NOMO-1 treated with dmso at 0.1 percent for 144 hours (cell line): Measurements from ENCODE around the gene ADAD2.

Experiments
- DNase-seq: peaks from one replicate; lab custom pipeline; 2025; ENCODE audit not compliant: unreplicated experiment; lab: John Stamatoyannopoulos, UW

The ADAD2 gene

GRCh38 chr16:84220851-84221250 lies 29.9 kb downstream of the ADAD2 start:
- DNase-seq: no peak

DNA sequence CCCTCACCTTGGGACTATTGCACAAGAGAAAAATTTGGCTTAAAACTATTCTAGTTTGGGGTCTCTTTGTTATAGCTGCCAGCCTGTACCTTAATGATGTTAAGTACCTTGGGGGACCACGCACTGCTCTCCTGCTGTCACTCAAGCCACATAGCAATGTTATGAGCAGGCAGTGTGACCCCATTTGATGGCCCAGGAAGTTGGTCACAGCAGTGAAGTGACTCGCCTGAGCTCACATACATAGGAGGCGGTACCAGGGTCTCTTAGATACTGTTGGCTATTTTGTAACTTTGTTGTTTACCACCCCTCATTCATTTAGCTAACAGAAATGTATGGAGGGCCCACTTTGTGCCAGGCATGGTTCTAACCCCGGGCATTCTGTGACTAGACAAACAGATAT lies 32.5 kb downstream of the ADAD2 start:
- no peak for DNase-seq

DNA sequence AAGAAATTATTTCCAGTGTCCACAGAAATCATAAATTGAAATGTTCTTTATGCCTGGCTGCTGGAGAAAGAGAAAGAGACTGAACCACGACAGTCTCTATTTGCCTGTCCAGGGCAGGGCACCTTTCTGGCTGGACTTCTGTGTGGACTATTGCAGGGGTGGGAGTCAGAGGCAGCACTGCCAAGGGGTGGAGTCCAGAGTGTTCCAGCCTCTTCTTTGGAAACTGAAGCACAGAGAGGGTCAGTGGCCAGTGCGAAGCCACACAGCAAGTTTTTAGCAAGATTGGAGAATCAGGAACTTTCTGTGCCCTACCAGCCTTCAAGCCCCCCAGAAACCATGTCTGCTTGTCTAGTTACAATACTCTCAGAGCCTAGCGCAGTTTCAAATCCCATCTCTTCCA lies 33.6 kb downstream of the ADAD2 start:
- no peak for DNase-seq

DNA sequence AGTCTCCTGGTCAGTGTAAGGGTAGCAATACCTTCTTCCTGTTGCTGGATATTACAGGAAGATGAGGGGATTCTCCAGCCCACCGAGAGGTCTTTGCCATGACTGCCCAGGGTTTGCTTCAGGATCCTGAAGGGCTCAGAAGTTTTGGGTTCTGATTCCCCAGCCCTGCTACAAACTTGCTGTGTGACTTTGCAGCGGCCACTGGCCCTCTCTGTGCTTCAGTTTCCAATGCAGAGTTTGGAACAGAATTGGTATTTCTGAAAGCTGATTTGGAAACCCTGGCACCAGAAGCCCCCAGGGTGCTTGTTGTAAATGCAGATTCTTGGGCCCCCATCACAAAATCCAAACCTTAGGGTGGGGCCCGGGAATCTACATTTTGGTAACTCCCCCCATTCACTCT lies 34.2 kb downstream of the ADAD2 start:
- no peak for DNase-seq

DNA sequence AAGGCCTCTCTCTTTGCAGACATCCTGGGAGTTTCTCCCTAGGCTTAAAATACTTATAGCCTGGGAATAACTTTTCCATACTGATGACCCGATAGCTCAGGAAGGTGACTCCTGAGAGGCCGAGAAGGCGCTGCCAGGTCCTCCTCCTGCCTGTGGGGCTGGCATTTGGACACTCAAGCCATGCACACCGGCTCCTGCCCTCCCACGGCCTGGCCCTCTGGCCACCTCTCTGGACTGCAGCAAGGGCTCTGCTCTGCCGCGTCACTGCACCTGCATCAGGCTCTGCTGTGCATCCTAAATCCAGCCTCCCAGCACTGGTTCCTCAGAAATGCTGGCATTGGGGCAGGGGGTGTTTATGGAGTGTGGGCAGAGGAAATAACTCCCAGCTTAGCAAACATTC lies 34.6 kb downstream of the ADAD2 start:
- DNase-seq: no peak

- no peak for DNase-seq
Observed at GRCh38 chr16:84226026-84226425, 35.1 kb downstream of the ADAD2 start.

DNA sequence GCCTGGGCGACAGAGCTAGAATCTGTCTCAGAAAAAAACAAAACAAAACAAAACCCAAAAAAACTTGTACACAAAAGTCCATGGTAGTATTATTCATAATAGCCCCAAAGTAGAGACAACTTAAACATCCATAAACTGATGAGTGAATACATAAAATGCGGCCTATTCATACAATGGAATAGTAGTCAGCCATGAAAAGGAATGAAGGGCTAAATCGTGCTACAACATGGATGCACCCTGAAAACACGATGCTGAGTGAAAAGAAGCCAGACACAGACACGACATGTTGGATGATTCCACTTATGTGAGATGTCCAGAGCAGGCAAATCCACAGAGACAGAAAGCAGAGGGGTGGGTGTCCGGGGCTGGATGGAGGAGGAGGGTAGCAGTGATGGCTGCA lies 36.6 kb downstream of the ADAD2 start:
- no peak for DNase-seq

GRCh38 chr16:84228256-84228838 lies 37.4 kb downstream of the ADAD2 start:
- no peak for DNase-seq

- no peak for DNase-seq
Observed at GRCh38 chr16:84229471-84229870, 38.5 kb downstream of the ADAD2 start.

DNA sequence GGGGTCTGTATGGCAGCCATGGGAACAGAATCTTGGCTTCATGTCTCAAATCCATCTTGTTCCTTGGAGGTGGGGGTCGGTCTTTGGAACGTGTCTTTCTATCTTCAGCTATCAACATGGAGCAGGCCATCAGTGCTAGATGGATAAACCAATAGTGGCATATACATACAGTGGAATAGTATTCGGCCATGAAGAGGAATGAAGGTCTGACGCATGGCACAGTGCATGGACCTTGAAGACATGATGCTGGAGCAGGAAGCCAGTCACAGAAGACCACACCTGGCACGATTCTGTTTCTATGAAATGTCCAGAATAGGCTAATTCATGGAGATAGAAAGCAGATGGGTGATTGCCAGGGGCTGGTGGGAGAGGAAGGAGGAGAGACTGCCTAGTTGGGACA lies 41.1 kb downstream of the ADAD2 start:
- no peak for DNase-seq

DNA sequence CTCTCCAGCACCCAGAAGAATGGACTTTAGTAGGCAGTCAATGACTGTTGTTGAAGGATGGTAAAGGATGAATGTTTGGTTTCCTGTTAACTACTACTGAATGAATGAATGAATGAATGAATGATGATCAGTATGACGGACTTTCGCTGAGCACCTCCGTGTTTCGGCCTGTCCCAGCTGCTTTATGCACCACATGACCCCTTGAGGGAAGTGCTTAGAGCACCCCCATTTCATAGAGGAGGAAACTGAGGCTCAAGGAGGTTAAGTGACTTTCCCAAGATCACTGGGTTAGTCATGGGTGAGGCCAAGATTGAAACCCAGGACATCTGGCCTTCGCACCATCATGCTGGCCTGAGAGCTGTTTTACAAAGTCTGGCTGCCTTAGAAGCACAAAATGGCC lies 42.0 kb downstream of the ADAD2 start:
- no peak for DNase-seq

DNA sequence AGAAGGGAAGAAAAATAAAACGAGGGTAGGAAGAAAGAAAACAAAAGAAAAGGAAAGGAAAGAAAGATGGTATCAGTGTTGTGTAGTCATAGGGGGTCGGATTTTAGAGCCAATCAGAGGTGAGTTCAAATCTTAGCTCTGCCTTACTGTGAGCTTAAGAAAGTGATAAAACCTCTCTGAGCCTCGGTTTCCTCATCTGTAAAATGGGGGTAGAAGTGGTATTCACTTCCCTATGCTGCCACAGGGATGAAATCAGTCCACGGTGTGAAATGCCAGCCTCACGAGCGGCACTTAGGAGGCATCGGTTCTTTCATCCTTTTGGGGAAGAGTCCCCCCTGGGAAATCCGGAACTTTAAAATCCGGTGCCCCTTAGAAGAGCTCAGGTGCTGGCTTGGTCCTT lies 42.8 kb downstream of the ADAD2 start:
- no peak for DNase-seq

DNA sequence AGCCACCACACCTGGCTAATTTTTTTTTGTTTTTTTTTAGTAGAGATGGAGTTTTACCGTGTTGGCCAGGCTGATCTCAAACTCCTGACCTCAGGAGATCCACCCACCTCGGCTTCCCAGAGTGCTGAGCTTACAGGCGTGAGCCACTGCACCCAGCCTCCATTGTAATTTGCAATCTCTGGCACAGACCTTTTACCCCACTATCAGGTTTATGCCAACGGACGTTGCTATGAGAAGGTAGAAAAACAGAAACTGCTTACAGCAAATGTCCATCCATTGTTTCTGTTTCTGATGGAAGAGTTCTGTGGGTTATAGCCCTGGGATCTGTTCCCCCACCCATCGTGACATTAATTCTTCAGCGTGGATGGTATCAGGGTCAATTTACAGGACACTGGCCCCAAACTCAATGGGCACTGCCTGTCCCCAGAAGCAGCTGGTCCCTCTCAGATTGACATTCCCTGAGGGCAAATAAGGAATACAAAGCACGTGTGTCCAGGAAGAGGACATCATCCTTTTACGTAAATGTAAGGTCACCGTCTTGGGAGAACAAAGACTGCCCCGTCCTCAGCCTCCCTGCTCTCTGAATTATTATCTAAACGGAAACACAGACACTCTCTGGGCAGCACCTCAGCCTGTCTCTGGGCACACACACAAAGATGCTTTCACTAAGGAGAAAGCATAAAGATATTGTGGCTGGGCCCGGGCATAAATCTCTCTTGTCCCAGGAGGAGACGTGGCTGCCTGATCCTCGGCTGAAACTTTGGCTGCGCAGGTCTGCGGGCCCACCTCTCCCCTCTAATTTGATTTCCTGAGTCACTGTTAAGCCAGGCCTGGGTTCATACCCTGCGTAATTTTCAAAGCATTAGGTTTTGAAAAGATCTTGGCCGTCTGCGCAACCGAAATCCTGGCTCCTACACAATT lies 43.6 kb downstream of the ADAD2 start:
- DNase-seq: no peak

GRCh38 chr16:84236671-84237070 lies 45.7 kb downstream of the ADAD2 start:
- no peak for DNase-seq

DNA sequence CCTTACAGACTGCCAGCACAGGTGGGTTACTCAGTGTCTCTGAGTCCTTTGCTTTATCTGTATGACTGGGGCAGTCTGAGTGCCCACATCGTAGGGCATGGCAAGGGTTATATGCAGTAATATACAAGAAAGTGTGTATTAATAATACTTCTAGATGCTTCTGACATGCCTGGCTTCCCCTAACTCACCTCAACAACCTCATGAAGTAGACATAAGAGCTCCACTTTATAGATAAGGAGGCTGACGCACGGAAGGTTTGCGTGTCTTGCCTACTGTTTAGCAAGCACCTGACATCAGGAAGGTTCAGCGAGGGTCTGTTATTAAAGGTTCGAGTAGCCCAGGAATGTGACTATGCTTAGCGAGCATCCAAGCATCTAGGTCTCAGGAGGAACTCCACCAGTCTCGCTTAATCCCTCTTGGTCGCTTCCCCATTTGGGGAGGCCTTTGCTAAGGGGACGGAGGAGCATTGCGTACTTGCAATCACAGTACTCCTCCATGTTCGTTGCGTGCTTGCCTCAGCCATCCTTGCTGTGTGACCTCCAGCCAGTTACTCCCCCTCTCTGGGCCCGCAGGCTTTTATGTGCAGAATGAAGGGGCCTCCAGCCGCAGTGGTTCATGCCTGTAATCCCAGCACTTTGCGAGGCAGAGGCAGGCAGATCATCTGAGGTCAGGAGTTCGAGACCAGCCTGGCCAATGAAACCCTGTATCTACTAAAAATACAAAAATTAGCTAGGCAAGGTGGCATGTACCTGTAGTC lies 47.2 kb downstream of the ADAD2 start:
- no peak for DNase-seq

- peak; percentile 21 for DNase-seq
Observed at GRCh38 chr16:84239141-84239769, 48.3 kb downstream of the ADAD2 start.

DNA sequence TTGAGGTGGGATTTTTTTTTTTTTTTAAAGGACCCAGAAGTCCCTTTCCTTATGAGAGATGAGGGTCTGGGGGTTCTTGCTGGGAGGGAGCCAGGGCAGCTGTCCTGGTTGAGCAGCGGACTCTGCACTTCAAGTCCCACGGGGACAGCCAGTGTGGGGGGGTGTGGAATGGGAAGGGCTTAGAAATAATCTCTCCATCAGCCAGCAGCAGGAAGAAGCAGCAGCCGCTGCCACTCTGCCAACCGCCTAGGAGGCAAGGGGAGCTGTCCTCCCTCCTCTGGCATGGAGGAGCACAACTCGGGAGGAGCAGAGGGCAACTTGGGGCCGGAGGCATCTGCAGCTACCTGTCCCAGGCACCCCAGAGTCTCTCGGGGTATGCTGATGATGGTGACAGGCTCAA lies 49.0 kb downstream of the ADAD2 start, which contains the start of gene KCNG4:
TSS of gene KCNG4 (minus strand) at position 104 of the 400 bp plus-strand sequence. CDS start 2,527 bp downstream, outside the sequence.
- no peak for DNase-seq

DNA sequence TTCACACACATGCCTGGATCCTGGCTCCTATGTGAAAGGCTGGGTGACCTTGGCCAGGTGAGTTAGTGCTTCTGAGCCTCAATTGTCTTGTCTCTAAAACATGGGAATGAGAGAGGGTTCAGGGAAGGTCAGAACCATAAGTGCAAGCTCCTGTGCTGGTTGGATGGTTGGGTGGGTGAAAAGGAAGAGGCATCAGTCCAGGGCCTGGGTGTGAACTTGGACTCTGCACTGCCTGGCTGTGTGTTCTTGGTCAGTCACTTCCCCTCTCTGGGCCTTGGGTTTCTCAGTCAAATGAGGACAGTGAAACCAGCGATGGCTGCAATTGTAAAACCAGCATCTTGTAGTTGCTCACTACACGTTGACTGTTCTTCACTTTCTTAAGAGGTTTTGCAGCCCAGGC lies 49.5 kb downstream of the ADAD2 start:
- no peak for DNase-seq

GRCh38 chr16:84241778-84242177 lies 50.8 kb downstream of the ADAD2 start:
- no peak for DNase-seq

DNA sequence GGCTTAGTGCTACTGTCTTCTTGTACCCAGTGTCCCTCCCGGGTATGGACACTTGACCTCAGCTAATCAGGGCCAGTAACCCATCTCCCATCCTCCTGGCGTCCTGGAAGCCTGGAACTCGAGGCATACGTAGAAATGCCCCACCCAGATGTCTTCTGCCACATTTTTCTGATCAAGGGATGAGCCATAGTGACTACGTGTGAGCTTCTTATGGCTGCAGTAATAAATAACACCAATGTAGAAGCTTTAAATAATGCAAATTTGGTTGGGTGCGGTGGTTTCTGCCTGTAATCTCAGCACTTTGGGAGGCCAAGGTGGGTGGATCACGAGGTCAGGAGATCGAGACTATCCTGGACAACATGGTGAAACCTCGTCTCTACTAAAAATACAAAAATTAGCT lies 51.9 kb downstream of the ADAD2 start:
- DNase-seq: no peak

DNA sequence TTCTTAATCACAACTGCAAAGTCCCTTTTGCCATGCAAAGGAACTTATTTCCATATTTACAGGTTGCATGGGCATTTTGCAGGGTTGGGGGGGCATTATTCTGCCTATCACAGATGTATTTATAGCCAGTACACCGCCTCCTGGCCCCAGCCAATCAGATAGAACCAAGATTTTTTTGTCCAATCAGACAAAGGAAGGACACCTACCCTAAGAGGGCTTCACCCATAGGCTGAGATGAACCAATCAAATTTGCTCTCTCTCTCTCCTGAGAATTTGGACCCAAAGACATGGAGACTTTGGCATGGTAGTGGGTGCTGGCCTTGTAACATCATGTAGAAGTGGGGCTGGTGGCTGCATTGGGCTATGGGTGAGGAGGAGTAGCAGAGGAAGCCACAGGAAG lies 52.8 kb downstream of the ADAD2 start:
- DNase-seq: no peak
